Thyroid gland (tissue), 4 donors: ENCODE data around the gene CCSER1. TPM values are rescaled to one million over a fixed set of nuclear protein-coding genes. Genes with fewer than 3 reads are reported as not detected.
"Not testable (repeated sequence)": the region's sequence is repeated elsewhere in the genome, so short reads cannot be mapped to it uniquely, and the experiment has no call there.

Source experiments
- DNase-seq, 2 donors: peaks; one replicate each; pipeline ENCODE4 v3.0.0-alpha.2; 2019
- H3K27ac ChIP-seq, 3 donors: fragments of 200-600 bp; sonication (generic); 1 replicate in 2 of 3; 2 replicates in 1 of 3; pipeline ENCODE4 v1.5.1; 2016 to 2019; ENCODE audit warnings: mild to moderate bottlenecking in 1 of 3, moderate library complexity in 1 of 3
- H3K27me3 ChIP-seq: fragments of 200-600 bp; sonication (generic); one replicate; pipeline ENCODE4 v1.5.1; 2019
- H3K36me3 ChIP-seq, 2 donors: fragments of 200-600 bp; sonication (generic); one replicate each; pipeline ENCODE4 v1.5.1; 2016 to 2019
- H3K4me1 ChIP-seq, 2 donors: fragments of 200-600 bp; sonication (generic); one replicate each; pipeline ENCODE4 v1.5.1; 2017 to 2019
- H3K4me3 ChIP-seq, 3 donors: fragments of 200-600 bp; sonication (generic); replicated peaks in 1 of 3; 1 replicate in 2 of 3; 2 replicates in 1 of 3; pipeline ENCODE4 v1.5.1; 2016; ENCODE audit warnings: mild to moderate bottlenecking in 1 of 3
- H3K9me3 ChIP-seq: fragments of 200-600 bp; sonication (generic); one replicate; pipeline ENCODE4 v1.5.1; 2017
- CTCF ChIP-seq, 6 experiments: fragments of 200-600 bp in 3 of 6; fragments of 450-650 bp in 3 of 6; sonication (generic) in 3 of 6; IDR thresholded peaks; one replicate each; pipeline ENCODE4 v1.5.1; 2016 to 2019; ENCODE audit warnings: antibody characterized with exemption in 6 of 6, mild to moderate bottlenecking in 2 of 6, inconsistent platforms in 1 of 6, moderate library complexity in 1 of 6
- POLR2A ChIP-seq, 2 donors: fragments of 450-650 bp; IDR thresholded peaks; one replicate each; pipeline ENCODE4 v1.6.1; 2017; ENCODE audit warnings: antibody characterized with exemption in 2 of 2, mild to moderate bottlenecking in 2 of 2, moderate library complexity in 1 of 2
- WGBS, 2 donors: methylation state at CpG; one replicate each; pipeline ENCODE4 v1.1.5; 2017; 5-methylcytosine and 5-hydroxymethylcytosine counted together
- intact Hi-C: fragments of 100-400 bp; cut with DNase I; formaldehyde crosslinking; loops from one replicate; pipeline ENCODE4 v1.15.1; 2023
- total RNA-seq, 4 donors: library from RNA; depleted of rRNA; stranded (reverse); fragments of >200 nt; gene quantifications; one replicate each; pipeline ENCODE4 v1.2.3, GENCODE V29; 2016

The CCSER1 gene
- total RNA-seq, 4 donors from 2014 or later = 37.7 to 52.3 (median 43.3) TPM

DNA sequence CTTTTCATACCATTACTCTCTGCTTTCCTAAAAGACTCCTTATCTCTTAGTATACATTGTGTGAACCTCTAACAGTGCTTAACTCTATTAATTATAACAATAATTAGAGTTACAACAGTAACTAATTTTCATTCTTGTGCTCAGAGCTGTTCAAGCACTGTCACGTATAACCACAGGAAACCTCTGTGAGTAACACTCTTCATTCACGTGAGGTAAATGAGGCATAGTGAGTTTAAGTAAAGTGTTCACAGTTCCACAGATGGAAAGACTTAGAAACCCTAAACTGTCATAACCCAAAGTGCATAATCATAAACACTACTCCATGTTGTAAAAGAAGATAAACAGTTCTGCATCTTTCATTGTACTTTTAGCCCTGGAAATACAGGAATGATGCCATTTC, 222.4 kb downstream of the CCSER1 start:
- H3K9me3 ChIP-seq = no peaks in the 10 kb centered on the region
- intact Hi-C loops = no loop called here
- 86 to 88% methylated on average over 2 of the region's 2 CpGs for WGBS, 2 donors
- TF ChIP-seq POLR2A (IDR thresholded peaks at IDR 0.05) (no peak), CTCF (IDR thresholded peaks at IDR 0.05) (no peak)
- no peak overlapping the region for H3K4me3 ChIP-seq
- H3K36me3 ChIP-seq = no peaks in the 10 kb centered on the region
- H3K27me3 ChIP-seq = no peaks in the 10 kb centered on the region
- no peak overlapping the region for H3K27ac ChIP-seq
- no peak for DNase-seq
- no peaks in the 10 kb centered on the region for H3K4me1 ChIP-seq

GRCh38 chr4:90357117-90357710, 230.0 kb downstream of the CCSER1 start:
- Histone ChIP-seq H3K9me3 (no peaks in the 10 kb centered on the region), H3K27ac (no peak overlapping the region), H3K4me1 (peaks cover 0 to 4% of the 10 kb centered on the region in 2 donors), H3K4me3 (no peak overlapping the region), H3K36me3 (no peaks in the 10 kb centered on the region), H3K27me3 (no peaks in the 10 kb centered on the region)
- DNase-seq = no peak
- WGBS, 2 donors = 22 to 23% methylated on average over 3 of the region's 3 CpGs
- intact Hi-C loops = no loop called here
- no peak for TF ChIP-seq POLR2A (IDR thresholded peaks at IDR 0.05)
- peak in 5 of 6 experiments; percentile 49 to 90 (median 63) for TF ChIP-seq CTCF (IDR thresholded peaks at IDR 0.05)

DNA sequence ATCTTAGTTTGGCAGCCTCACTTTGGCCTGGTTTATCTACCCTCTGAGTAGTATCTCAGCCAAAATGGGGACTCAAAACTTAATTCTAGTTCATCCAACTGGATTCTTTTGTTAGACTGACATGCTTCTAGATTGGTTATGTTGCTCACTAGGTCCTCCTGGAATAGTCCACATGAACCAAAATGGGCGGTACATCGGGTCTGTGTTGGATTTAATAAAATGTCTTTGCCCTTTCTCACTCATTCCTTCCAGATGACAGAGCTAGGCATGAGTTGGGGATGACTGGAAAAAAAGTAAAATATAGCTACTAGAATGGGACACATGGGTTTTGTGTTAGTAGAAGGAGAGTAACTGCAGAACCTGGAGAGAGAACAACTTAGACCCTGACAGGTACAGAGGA, 247.9 kb downstream of the CCSER1 start:
- Histone ChIP-seq H3K36me3 (no peaks in the 10 kb centered on the region), H3K27ac (no peak overlapping the region), H3K4me3 (no peak overlapping the region), H3K9me3 (no peaks in the 10 kb centered on the region), H3K4me1 (no peaks in the 10 kb centered on the region), H3K27me3 (no peaks in the 10 kb centered on the region)
- no peak for DNase-seq
- no peak for TF ChIP-seq POLR2A (IDR thresholded peaks at IDR 0.05)
- WGBS, 2 donors = 96 to 98% methylated on average over 2 of the region's 2 CpGs
- intact Hi-C loops = no loop called here

- intact Hi-C loops = no loop called here
- Histone ChIP-seq H3K4me1 (no peaks in the 10 kb centered on the region), H3K27me3 (no peaks in the 10 kb centered on the region), H3K4me3 (no peak overlapping the region), H3K9me3 (no peaks in the 10 kb centered on the region), H3K27ac (no peak overlapping the region), H3K36me3 (no peaks in the 10 kb centered on the region)
- WGBS, 2 donors = 89 to 93% methylated on average over 3 of the region's 3 CpGs
- TF ChIP-seq CTCF (IDR thresholded peaks at IDR 0.05) = no peak
- no peak for TF ChIP-seq POLR2A (IDR thresholded peaks at IDR 0.05)
- DNase-seq = no peak
Measured at GRCh38 chr4:90393215-90393614, 266.0 kb downstream of the CCSER1 start.

GRCh38 chr4:90403781-90404180, 276.6 kb downstream of the CCSER1 start:
- Histone ChIP-seq H3K4me1 (no peaks in the 10 kb centered on the region), H3K27me3 (no peaks in the 10 kb centered on the region), H3K36me3 (no peaks in the 10 kb centered on the region), H3K27ac (no peak overlapping the region), H3K9me3 (no peaks in the 10 kb centered on the region), H3K4me3 (no peak overlapping the region)
- no peak for DNase-seq
- intact Hi-C loops = no loop called here
- TF ChIP-seq CTCF (IDR thresholded peaks at IDR 0.05) (no peak), POLR2A (IDR thresholded peaks at IDR 0.05) (no peak)
- WGBS, 2 donors = 90 to 92% methylated on average over 6 of the region's 6 CpGs

- H3K27me3 ChIP-seq, DNase-seq, H3K4me1 ChIP-seq, H3K4me3 ChIP-seq, H3K27ac ChIP-seq, H3K36me3 ChIP-seq, H3K9me3 ChIP-seq, intact Hi-C loops: not testable (repeated sequence)
- 91 to 96% methylated on average over 4 to 9 of the region's 11 CpGs for WGBS, 2 donors
Measured at GRCh38 chr4:90407897-90408296, 280.7 kb downstream of the CCSER1 start.

GRCh38 chr4:90412786-90413185, 285.6 kb downstream of the CCSER1 start:
- H3K9me3 ChIP-seq, H3K27ac ChIP-seq, intact Hi-C loops, H3K27me3 ChIP-seq, H3K4me1 ChIP-seq, H3K4me3 ChIP-seq, DNase-seq, H3K36me3 ChIP-seq: not testable (repeated sequence)
